Renal pelvis (tissue), 4 donors: ENCODE data around the gene WNT4. TPM values are rescaled to one million over a fixed set of nuclear protein-coding genes. Genes with fewer than 3 reads are reported as not detected.

Source experiments
- DNase-seq: peaks from one replicate; pipeline ENCODE4 v3.0.0-alpha.2; 2013
- polyA plus RNA-seq, 3 donors: library from polyadenylated mRNA; unstranded; fragments of 120-200 nt; gene quantifications; one replicate each; pipeline ENCODE4 v1.2.1, GENCODE V29; 2013; ENCODE audit not compliant: insufficient read length in 3 of 3

Gene WNT4
- polyA plus RNA-seq, 3 donors: 6.0 to 8.7 (median 7.6) TPM

DNA sequence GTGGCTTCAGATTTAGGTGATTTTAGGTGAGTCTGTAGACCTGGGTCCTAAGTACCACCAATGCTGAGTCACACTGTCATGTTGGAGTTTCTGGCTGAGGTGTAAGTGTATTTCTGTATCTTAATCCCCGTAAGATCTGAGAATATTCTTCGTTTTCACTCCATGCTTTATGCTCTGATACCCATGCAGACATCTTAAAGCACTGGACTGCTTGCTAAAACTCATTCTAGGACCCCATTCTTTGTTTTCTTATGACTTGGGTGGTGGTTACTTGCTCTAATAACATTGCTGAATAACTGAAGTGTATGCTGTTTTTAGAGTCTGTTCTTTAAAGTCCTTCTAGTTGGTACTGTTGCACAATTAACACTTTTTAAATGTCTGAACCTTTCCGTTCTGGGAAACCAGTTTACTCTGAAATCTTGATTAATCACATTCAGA lies 53.7 kb downstream of the WNT4 start:
- no peak for DNase-seq

DNA sequence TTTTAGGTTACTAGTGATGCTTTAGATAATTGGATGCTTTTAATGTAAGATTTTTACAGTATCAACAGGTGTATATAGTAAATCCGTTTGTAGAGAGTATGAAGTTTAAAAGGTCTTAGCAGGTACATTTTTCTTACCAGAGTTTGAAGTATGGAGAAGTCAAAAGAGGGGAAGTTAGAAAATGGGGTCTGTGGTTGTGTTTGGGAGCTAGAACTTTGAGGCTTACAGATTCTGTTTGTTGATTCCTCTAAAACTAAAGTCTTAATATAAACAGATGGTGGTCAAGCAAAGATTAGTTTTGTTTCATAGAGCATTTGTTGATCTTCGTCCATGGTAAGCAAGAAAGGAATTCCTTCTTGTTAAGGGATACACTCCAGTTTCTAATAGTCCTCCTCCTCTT lies 54.6 kb downstream of the WNT4 start:
- DNase-seq: no peak

DNA sequence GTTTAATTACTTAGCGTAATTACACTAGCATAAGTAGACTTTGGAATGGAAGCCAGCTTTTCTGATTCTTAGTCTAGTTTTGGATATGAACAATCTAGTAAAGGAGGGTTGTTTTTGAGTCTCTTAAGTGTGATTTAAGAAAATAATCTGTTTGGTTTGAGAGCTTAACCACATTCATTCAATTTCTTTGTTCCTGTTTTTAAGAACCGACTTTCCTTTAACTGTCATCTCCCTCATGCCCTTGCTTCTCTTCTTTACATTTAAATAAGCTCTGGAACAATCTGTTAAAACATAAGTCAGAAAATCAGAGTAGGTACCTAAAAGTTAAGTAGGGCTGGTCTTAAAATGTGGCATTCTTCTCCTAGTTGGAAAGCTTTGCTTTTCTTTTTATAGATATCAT lies 62.7 kb downstream of the WNT4 start:
- no peak for DNase-seq

DNA sequence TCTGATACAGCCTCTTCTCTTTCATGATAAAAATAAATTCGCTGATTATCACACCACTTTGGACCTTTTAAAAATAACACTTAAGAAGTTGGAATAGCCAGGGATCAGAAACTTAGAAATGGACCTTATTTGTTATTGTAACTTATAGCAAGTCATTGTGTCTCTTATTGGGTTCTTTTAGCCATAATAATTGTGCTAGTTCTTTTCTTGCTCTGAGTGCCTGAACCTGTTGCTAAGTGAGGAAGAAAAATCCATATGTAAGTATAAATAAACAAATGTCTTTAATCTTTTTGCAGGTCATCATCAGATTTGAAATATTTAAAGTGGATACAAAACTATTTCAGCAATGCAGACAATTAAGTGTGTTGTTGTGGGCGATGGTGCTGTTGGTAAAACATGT lies 64.8 kb downstream of the WNT4 start:
- DNase-seq: no peak

DNA sequence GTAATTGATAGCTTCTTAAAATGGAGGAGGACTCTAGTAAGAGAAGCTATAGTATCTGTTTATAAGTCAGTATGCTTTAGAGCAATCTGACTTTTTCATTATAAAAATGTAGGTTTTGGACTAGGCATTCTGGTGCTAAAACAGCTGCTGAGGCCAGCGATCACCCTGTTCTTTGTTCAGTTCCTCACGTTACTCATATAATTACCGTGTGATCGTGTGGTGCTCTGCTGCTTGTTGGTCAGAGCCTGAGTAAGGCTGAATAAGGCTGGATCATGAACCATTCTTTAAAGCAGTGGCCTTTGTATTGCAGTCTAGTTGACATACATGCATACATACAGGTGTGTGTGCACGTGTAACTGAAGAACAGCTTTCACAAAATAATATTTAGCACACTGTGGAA lies 65.2 kb downstream of the WNT4 start:
- no peak for DNase-seq

DNA sequence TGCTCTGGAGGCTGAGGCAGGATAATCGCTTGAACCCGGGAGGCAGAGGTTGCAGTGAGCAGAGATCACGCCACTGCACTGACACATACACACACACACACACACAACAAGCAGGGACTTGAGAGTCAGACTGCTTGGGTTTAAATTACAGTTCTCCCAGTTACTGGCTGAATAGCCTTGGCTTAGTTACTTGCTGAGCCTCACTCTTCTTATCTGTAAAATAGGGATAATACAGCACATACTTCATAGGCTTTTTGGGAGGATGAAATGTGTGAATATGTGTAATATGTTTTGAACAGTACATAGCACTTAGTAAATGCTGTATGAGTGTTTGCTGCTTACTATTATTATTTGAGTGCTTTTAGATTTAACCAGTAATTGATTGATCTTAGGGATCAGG lies 66.6 kb downstream of the WNT4 start:
- no peak for DNase-seq

DNA sequence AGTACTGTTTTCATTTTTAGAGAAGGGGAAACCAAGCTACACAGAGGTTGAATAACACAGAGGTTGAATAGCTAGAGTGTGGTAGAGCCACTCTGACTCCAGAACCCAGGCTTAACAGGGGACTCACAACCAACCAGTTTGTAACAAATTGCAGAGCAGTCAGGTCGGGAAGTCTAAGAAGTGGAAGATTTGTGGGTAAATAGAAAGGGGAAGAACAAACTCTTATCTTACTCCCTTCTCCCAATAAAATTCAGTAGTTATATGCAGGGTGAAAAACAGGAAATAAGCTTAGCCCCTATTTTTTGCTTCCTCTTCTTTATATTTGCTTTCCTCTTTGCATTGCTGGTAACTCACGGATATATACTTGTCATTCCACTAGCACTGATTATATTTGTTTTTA lies 67.2 kb downstream of the WNT4 start:
- no peak for DNase-seq

DNA sequence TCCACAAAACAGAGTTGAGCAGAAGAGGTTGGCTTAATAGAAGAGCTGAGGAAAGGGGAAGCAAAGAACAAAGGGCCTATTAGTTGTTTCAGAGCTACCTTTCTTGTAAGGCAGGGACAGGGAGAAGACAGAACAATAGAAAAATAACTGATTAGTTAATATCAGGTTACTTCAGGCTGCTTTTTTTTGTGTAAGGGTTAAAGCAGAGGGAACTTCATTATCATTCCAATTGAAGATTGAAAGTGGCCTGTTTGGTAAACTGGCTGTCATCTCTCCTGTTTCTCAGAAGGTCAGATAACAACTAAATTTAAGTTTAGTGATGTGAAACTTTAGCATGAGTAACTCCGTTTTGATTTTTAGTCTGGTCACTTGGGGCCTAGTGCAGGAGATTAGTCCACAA lies 68.1 kb downstream of the WNT4 start:
- DNase-seq: no peak

DNA sequence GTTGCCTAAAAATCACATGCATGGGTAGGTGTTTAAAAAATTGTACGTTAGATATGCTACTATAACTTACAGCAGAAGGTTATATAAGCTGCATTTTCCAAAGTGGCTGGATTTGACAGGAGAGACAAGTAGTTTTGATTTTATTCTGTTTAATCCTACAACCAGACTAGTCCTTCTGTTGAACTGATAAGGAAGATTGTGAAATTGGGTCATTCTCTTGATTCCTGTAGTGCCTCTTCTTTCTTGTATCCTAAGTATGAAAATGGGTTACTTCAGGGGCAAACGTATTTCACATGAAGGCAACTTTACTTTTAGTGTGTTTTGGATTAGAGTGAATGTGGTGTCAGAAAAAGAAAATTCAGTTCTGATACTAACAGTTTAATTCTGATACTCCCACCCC lies 71.4 kb downstream of the WNT4 start:
- no peak for DNase-seq

Other genes starting within 250 kb of the WNT4 start
- 100 to 1,000 TPM; 173 to 209 (median 188) TPM for gene HSPG2, start 205.8 kb downstream of the WNT4 start, polyA plus RNA-seq
- under 1 TPM in 1 of 3 donors, not detected in 2; 0.36 TPM for gene CELA3B, start 166.1 kb downstream of the WNT4 start, polyA plus RNA-seq
- gene CELA3A, start 141.4 kb downstream of the WNT4 start, polyA plus RNA-seq: not detected
- 100 to 1,000 TPM; 329 to 369 (median 366) TPM for gene CDC42, start 90.4 kb downstream of the WNT4 start, polyA plus RNA-seq